GM21515 (cell line): ENCODE measurements around the gene TMEM182.

Experiments
- ATAC-seq: cut with Tn5 transposase; IDR thresholded peaks from one replicate; pipeline ENCODE4 v1.9.1; 2021; ENCODE audit not compliant: unreplicated experiment

TMEM182 gene

DNA sequence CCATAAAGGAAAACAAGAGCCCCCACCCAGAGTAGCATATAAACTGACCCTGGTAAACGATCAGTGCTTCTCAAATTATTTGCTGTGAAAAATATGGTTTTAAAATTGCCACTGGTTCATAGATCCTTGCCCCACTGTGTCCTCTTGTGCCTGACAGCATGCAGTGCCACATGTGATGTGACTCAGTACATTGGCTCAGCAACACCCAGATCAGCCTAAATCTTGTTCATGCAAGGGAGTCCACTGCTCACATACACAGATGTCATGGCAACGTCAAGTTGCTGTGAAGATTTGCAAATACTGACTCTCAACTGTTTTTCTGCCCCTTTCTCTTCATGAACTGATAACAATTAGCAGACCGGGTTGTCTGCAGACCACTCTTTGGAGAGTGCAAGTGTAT is 91.0 kb downstream of the TMEM182 start:
- no peak for ATAC-seq
